Left ventricle myocardium inferior (tissue), 1 donor: ENCODE results near the gene FNTB. TPM values are rescaled to one million over a fixed set of nuclear protein-coding genes. Genes with fewer than 3 reads are reported as not detected.

Source experiments
- DNase-seq: peaks from one replicate; pipeline ENCODE4 v3.0.0-alpha.2; 2020
- H3K27ac ChIP-seq: fragments of 200-600 bp; replicated peaks from 2 replicates; pipeline ENCODE4 v1.8.0; 2021
- H3K27me3 ChIP-seq: fragments of 200-600 bp; 2 replicates; pipeline ENCODE4 v1.8.0; 2021; ENCODE audit warnings: low read depth
- H3K36me3 ChIP-seq: fragments of 200-600 bp; 2 replicates; pipeline ENCODE4 v1.8.0; 2021
- H3K4me1 ChIP-seq: fragments of 200-600 bp; 2 replicates; pipeline ENCODE4 v1.8.0; 2021
- H3K4me3 ChIP-seq: fragments of 200-600 bp; 2 replicates; pipeline ENCODE4 v1.8.0; 2021; ENCODE audit warnings: mild to moderate bottlenecking, moderate library complexity
- H3K9me3 ChIP-seq: fragments of 200-600 bp; replicated peaks from 2 replicates; pipeline ENCODE4 v1.8.0; 2021
- intact Hi-C: fragments of 100-400 bp; cut with micrococcal nuclease; formaldehyde crosslinking; loops from one replicate; pipeline ENCODE4 v1.11.0; 2022
- total RNA-seq: library from RNA; stranded (reverse); fragmentation: NEBNext Ultra II Directional; extraction: Animal tissue kit (Norgen Biotek cat#: 25700); gene quantifications from one replicate; pipeline ENCODE4 v1.2.1, GENCODE V29; 2021
- TF ChIP-seq, protein P1 (sequence below): fragments of 200-600 bp; IDR thresholded peaks from 2 replicates; pipeline ENCODE4 v1.8.0; 2021; ENCODE audit warnings: antibody characterized with exemption, mild to moderate bottlenecking, borderline replicate concordance
- donor health status: DM: no; HTN: yes; CAD: no; lungs with severe emphysema.

The FNTB gene
- total RNA-seq, 1 donor from 2014 or later = 17.9 TPM

DNA sequence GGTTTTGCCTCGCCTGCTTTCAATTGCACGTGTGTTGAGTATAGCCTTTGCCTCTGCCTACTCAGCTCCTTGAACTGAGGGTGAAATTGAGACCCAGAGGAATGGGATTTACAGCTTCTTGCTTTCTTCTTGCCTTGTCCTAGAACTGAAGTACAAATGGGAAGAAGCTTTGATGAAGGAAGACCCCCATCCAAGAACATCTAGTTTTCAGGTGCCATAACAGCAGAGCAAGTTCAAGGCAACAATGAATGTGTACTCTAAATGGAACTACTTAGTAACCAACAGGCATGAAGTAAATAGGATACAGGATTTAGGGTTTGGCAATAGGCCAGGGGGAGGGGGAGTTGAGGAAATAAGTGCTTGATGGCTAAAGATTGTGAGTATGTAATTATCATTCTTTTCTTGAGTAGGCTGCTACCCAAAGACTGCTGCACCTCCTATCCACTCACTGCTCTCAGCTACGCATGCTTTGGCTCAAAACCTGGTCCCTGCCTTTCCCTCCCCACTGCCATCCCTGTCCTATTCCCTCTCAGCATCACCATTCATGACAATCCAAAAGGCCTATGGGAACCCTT is 46.3 kb upstream of the FNTB start:
- no peak overlapping the region for H3K4me3 ChIP-seq

DNA sequence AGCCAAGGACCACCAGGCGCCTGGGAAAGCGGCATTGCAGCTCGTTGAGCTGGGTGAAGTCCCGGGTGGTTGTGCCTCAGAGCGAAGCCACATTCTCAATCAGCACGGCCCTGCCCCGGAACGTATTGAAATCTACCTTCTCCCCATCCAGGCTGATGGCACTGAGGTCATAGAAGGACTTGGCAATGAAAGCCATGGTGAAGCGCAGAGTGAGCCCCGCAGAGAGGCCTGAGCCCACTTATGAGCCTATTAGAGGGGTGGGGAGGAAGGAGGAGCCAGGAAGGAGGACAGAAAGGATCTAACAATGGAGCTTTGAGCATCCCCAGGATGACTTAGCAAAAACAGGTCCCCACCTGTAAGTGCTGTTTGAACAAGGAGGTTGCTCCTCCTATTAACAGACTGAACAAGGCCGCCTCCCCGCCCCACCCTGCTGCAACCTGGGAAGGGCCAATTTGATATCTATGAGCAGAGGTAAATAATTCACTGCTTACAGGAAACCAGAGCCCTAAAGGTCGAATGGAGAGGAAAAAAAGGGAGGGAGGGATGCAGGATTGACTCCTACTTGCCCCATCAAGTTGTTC is 44.1 kb upstream of the FNTB start, which contains the start of gene GPX2:
Gene GPX2, minus strand, starts transcription at position 215 of the 581 bp plus-strand sequence. Its CDS starts 19 bp downstream, at position 196.
- Histone ChIP-seq H3K9me3 (no peaks in the 10 kb centered on the region), H3K4me3 (no peak within 1 kb of the TSS), H3K27me3 (no peaks in the 10 kb centered on the region), H3K27ac (no peak within 1 kb of the TSS), H3K36me3 (no peaks in the 10 kb centered on the region), H3K4me1 (peaks cover 2% of the 10 kb centered on the region)
- TF ChIP-seq, protein P1, sequence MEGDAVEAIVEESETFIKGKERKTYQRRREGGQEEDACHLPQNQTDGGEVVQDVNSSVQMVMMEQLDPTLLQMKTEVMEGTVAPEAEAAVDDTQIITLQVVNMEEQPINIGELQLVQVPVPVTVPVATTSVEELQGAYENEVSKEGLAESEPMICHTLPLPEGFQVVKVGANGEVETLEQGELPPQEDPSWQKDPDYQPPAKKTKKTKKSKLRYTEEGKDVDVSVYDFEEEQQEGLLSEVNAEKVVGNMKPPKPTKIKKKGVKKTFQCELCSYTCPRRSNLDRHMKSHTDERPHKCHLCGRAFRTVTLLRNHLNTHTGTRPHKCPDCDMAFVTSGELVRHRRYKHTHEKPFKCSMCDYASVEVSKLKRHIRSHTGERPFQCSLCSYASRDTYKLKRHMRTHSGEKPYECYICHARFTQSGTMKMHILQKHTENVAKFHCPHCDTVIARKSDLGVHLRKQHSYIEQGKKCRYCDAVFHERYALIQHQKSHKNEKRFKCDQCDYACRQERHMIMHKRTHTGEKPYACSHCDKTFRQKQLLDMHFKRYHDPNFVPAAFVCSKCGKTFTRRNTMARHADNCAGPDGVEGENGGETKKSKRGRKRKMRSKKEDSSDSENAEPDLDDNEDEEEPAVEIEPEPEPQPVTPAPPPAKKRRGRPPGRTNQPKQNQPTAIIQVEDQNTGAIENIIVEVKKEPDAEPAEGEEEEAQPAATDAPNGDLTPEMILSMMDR = no peak
- DNase-seq = no peak
- intact Hi-C loops = no loop called here

More for the DNA sequence above, 46.3 kb upstream of the FNTB start:
- intact Hi-C loops = no loop called here
- DNase-seq = no peak
- Histone ChIP-seq H3K27me3 (no peaks in the 10 kb centered on the region), H3K36me3 (no peaks in the 10 kb centered on the region), H3K27ac (no peak overlapping the region), H3K4me1 (peaks cover 24% of the 10 kb centered on the region), H3K9me3 (no peaks in the 10 kb centered on the region)
- TF ChIP-seq, protein P1 = no peak

DNA sequence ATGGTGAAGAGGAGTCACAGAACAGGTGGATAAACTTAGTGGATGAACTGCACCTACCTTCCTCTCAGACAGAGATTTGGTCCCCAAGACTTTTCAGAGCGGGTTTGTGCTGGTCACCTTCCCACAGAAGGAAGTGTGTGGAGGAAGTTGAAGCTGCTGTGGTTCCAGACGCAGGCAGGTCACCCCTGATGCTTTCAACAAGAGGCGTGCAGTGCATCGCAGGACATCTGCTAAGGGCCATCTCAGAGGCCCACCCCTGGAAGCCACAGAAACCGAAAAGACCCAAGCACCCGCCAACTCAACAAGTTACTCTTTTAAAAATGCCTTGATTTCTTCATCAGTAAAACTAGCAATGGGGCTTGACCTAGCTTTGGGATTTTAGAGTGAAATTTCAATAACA is 43.1 kb upstream of the FNTB start:
- no peak for DNase-seq
- intact Hi-C loops = no loop called here
- H3K36me3 ChIP-seq = peaks cover 4% of the 10 kb centered on the region

DNA sequence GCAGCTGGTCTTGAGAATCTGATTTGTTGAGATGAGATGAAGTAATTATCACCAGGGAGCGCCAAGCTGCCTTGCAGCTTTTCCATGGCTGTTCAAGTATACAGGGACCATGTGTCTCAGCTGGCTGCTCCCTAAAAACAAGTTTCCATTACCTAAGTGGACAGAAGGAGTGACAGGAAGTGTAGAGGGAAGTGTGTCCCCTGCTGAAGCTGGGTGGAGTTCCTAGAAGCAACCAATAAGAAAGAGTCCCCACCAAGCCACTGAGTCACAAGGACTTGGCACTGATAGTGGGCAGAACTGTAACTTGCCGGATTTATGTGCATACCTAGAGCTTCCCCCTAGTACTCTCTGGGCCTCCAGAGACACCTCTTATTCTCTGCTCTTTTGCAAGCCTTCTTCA is 42.7 kb upstream of the FNTB start:
- no peak overlapping the region for H3K4me3 ChIP-seq
- H3K9me3 ChIP-seq = no peaks in the 10 kb centered on the region
- peaks cover 12% of the 10 kb centered on the region for H3K4me1 ChIP-seq
- no peak for DNase-seq
- H3K27ac ChIP-seq = no peak overlapping the region
- TF ChIP-seq, protein P1 = no peak
- intact Hi-C loops = no loop called here
- no peaks in the 10 kb centered on the region for H3K27me3 ChIP-seq
- peaks cover 9% of the 10 kb centered on the region for H3K36me3 ChIP-seq

More for the DNA sequence above, 43.1 kb upstream of the FNTB start:
- TF ChIP-seq, protein P1 = no peak
- Histone ChIP-seq H3K4me1 (peaks cover 8% of the 10 kb centered on the region), H3K27me3 (no peaks in the 10 kb centered on the region), H3K4me3 (no peak overlapping the region), H3K9me3 (no peaks in the 10 kb centered on the region), H3K27ac (no peak overlapping the region)

DNA sequence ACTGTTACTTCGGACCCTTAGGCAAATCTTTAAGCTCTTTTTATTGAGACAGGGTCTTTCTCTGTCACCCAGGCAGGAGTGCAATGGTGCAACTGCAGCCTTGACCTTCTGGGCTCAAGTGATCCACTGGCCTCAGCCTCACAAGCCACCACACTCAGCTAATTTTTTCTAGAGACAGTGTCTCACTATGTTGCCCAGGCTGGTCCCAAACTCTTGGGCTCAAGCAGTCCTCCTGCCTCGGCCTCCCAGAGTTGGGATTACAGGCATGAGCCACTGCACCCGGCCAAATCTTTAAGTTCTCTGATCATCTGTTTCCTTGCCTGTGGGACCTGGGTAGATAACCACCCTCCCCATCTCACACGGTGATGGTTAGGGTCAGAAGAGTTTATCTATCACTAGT is 41.8 kb upstream of the FNTB start:
- Histone ChIP-seq H3K27me3 (no peaks in the 10 kb centered on the region), H3K4me3 (no peak overlapping the region), H3K36me3 (peaks cover 9% of the 10 kb centered on the region), H3K9me3 (no peaks in the 10 kb centered on the region), H3K4me1 (peaks cover 18% of the 10 kb centered on the region), H3K27ac (no peak overlapping the region)
- intact Hi-C loops = no loop called here
- TF ChIP-seq, protein P1 = no peak
- DNase-seq = no peak
